ENCODE data around the gene SHKBP1. TPM values are rescaled to one million over a fixed set of nuclear protein-coding genes. Genes with fewer than 3 reads are reported as not detected.

Gene SHKBP1
- total and polyA plus RNA-seq, 9 of the 15 experiments (the other 6 are each of a cell fraction or from before 2014, with no cell fraction given): 1.2 to 58.1 (median 22.3) TPM

Other genes starting within 250 kb of the SHKBP1 start
Only the 7 nearest of the 17 such genes appear.
- gene SERTAD3, start 132.5 kb upstream of the SHKBP1 start, total RNA-seq (2014; rRNA removed): 17.5 and 19.3 TPM in 2 replicates
- gene SERTAD3, start 132.5 kb upstream of the SHKBP1 start, total RNA-seq (2014; rRNA removed; fragmentation: Illumina TruSeq; extraction: Trizol): 16.1 and 17.2 TPM in 2 replicates
- gene SERTAD3, start 132.5 kb upstream of the SHKBP1 start, total RNA-seq (2015; rRNA removed; fragmentation: Illumina TruSeq; extraction: Trizol): 21.6 and 27.7 TPM in 2 replicates
- gene SERTAD3, start 132.5 kb upstream of the SHKBP1 start, total RNA-seq (2021): 28.9 and 31.4 TPM in 2 replicates
- gene SERTAD3, start 132.5 kb upstream of the SHKBP1 start, polyA plus RNA-seq (2011; rRNA removed): 17.6 and 18.9 TPM in 2 replicates
- gene SERTAD3, start 132.5 kb upstream of the SHKBP1 start, polyA plus RNA-seq (2014; fragmentation: Illumina TruSeq; extraction: Trizol): 15.1 and 18.6 TPM in 2 replicates
- gene SERTAD3, start 132.5 kb upstream of the SHKBP1 start, polyA plus RNA-seq (2014; fragmentation: Nextera tagmentation; extraction: Ambion mirVana): 1 to 10 TPM; 5.4 to 5.9 TPM
- gene SERTAD3, start 132.5 kb upstream of the SHKBP1 start, polyA plus RNA-seq (2014; rRNA removed): 18.1 and 18.5 TPM in 2 replicates
- gene BLVRB, start 111.1 kb upstream of the SHKBP1 start, total RNA-seq (2014; rRNA removed): 749 and 813 TPM in 2 replicates
- gene BLVRB, start 111.1 kb upstream of the SHKBP1 start, total RNA-seq (2014; rRNA removed; fragmentation: Illumina TruSeq; extraction: Trizol): 110 and 229 TPM in 2 replicates
- 331 and 332 TPM in 2 replicates for gene BLVRB, start 111.1 kb upstream of the SHKBP1 start, total RNA-seq (2015; rRNA removed; fragmentation: Illumina TruSeq; extraction: Trizol)
- 457 and 476 TPM in 2 replicates for gene BLVRB, start 111.1 kb upstream of the SHKBP1 start, total RNA-seq (2021)
- gene BLVRB, start 111.1 kb upstream of the SHKBP1 start, polyA plus RNA-seq (2011; rRNA removed): 368 and 461 TPM in 2 replicates
- gene BLVRB, start 111.1 kb upstream of the SHKBP1 start, polyA plus RNA-seq (2014; fragmentation: Illumina TruSeq; extraction: Trizol): 260 and 428 TPM in 2 replicates
- 100 to 1,000 TPM in 1 of 2 experiments, 10 to 100 TPM in 1; 81.1 to 184 TPM for gene BLVRB, start 111.1 kb upstream of the SHKBP1 start, polyA plus RNA-seq (2014; fragmentation: Nextera tagmentation; extraction: Ambion mirVana)
- 634 and 677 TPM in 2 replicates for gene BLVRB, start 111.1 kb upstream of the SHKBP1 start, polyA plus RNA-seq (2014; rRNA removed)
- 0.86 and 2.0 TPM in 2 replicates for gene SPTBN4, start 109.9 kb upstream of the SHKBP1 start, total RNA-seq (2014; rRNA removed)
- gene SPTBN4, start 109.9 kb upstream of the SHKBP1 start, total RNA-seq (2014; rRNA removed; fragmentation: Illumina TruSeq; extraction: Trizol): 0.16 and 0.47 TPM in 2 replicates
- 0.83 and 1.3 TPM in 2 replicates for gene SPTBN4, start 109.9 kb upstream of the SHKBP1 start, total RNA-seq (2015; rRNA removed; fragmentation: Illumina TruSeq; extraction: Trizol)
- 1.5 and 1.6 TPM in 2 replicates for gene SPTBN4, start 109.9 kb upstream of the SHKBP1 start, total RNA-seq (2021)
- 1.2 and 1.3 TPM in 2 replicates for gene SPTBN4, start 109.9 kb upstream of the SHKBP1 start, polyA plus RNA-seq (2011; rRNA removed)
- 0.51 and 0.70 TPM in 2 replicates for gene SPTBN4, start 109.9 kb upstream of the SHKBP1 start, polyA plus RNA-seq (2014; fragmentation: Illumina TruSeq; extraction: Trizol)
- gene SPTBN4, start 109.9 kb upstream of the SHKBP1 start, polyA plus RNA-seq (2014; fragmentation: Nextera tagmentation; extraction: Ambion mirVana): under 1 TPM; 0.01 to 0.10 TPM
- gene SPTBN4, start 109.9 kb upstream of the SHKBP1 start, polyA plus RNA-seq (2014; rRNA removed): 1.2 and 1.3 TPM in 2 replicates
- 38.7 and 44.5 TPM in 2 replicates for gene LTBP4, start 24.5 kb downstream of the SHKBP1 start, total RNA-seq (2014; rRNA removed)
- gene LTBP4, start 24.5 kb downstream of the SHKBP1 start, total RNA-seq (2014; rRNA removed; fragmentation: Illumina TruSeq; extraction: Trizol): 6.1 and 9.7 TPM in 2 replicates
- gene LTBP4, start 24.5 kb downstream of the SHKBP1 start, total RNA-seq (2015; rRNA removed; fragmentation: Illumina TruSeq; extraction: Trizol): 19.9 and 25.0 TPM in 2 replicates
- gene LTBP4, start 24.5 kb downstream of the SHKBP1 start, total RNA-seq (2021): 148 and 160 TPM in 2 replicates
- 34.4 and 64.2 TPM in 2 replicates for gene LTBP4, start 24.5 kb downstream of the SHKBP1 start, polyA plus RNA-seq (2011; rRNA removed)
- gene LTBP4, start 24.5 kb downstream of the SHKBP1 start, polyA plus RNA-seq (2014; fragmentation: Illumina TruSeq; extraction: Trizol): 31.6 and 65.6 TPM in 2 replicates
- under 1 TPM; 0.35 to 0.53 TPM for gene LTBP4, start 24.5 kb downstream of the SHKBP1 start, polyA plus RNA-seq (2014; fragmentation: Nextera tagmentation; extraction: Ambion mirVana)
- 108 and 112 TPM in 2 replicates for gene LTBP4, start 24.5 kb downstream of the SHKBP1 start, polyA plus RNA-seq (2014; rRNA removed)
- gene NUMBL, start 113.8 kb downstream of the SHKBP1 start, total RNA-seq (2014; rRNA removed): 10.3 and 12.2 TPM in 2 replicates
- gene NUMBL, start 113.8 kb downstream of the SHKBP1 start, total RNA-seq (2014; rRNA removed; fragmentation: Illumina TruSeq; extraction: Trizol): 3.0 TPM in 2 replicates
- gene NUMBL, start 113.8 kb downstream of the SHKBP1 start, total RNA-seq (2015; rRNA removed; fragmentation: Illumina TruSeq; extraction: Trizol): 5.0 and 5.7 TPM in 2 replicates
- 38.6 and 41.5 TPM in 2 replicates for gene NUMBL, start 113.8 kb downstream of the SHKBP1 start, total RNA-seq (2021)
- gene NUMBL, start 113.8 kb downstream of the SHKBP1 start, polyA plus RNA-seq (2011; rRNA removed): 6.6 and 9.2 TPM in 2 replicates
- 9.0 and 13.7 TPM in 2 replicates for gene NUMBL, start 113.8 kb downstream of the SHKBP1 start, polyA plus RNA-seq (2014; fragmentation: Illumina TruSeq; extraction: Trizol)
- under 1 TPM; 0.39 to 0.63 TPM for gene NUMBL, start 113.8 kb downstream of the SHKBP1 start, polyA plus RNA-seq (2014; fragmentation: Nextera tagmentation; extraction: Ambion mirVana)
- 16.1 and 18.8 TPM in 2 replicates for gene NUMBL, start 113.8 kb downstream of the SHKBP1 start, polyA plus RNA-seq (2014; rRNA removed)
- gene COQ8B, start 140.0 kb downstream of the SHKBP1 start, total RNA-seq (2014; rRNA removed): 18.3 and 20.0 TPM in 2 replicates
- 5.2 and 5.5 TPM in 2 replicates for gene COQ8B, start 140.0 kb downstream of the SHKBP1 start, total RNA-seq (2014; rRNA removed; fragmentation: Illumina TruSeq; extraction: Trizol)
- gene COQ8B, start 140.0 kb downstream of the SHKBP1 start, total RNA-seq (2015; rRNA removed; fragmentation: Illumina TruSeq; extraction: Trizol): 12.9 and 13.6 TPM in 2 replicates
- 24.0 and 27.2 TPM in 2 replicates for gene COQ8B, start 140.0 kb downstream of the SHKBP1 start, total RNA-seq (2021)
- 14.4 and 17.6 TPM in 2 replicates for gene COQ8B, start 140.0 kb downstream of the SHKBP1 start, polyA plus RNA-seq (2011; rRNA removed)
- 7.2 and 15.7 TPM in 2 replicates for gene COQ8B, start 140.0 kb downstream of the SHKBP1 start, polyA plus RNA-seq (2014; fragmentation: Illumina TruSeq; extraction: Trizol)
- gene COQ8B, start 140.0 kb downstream of the SHKBP1 start, polyA plus RNA-seq (2014; fragmentation: Nextera tagmentation; extraction: Ambion mirVana): under 1 TPM; 0.41 to 0.51 TPM
- gene COQ8B, start 140.0 kb downstream of the SHKBP1 start, polyA plus RNA-seq (2014; rRNA removed): 26.5 and 32.3 TPM in 2 replicates
- gene ITPKC, start 140.2 kb downstream of the SHKBP1 start, total RNA-seq (2014; rRNA removed): 7.4 and 8.7 TPM in 2 replicates
- gene ITPKC, start 140.2 kb downstream of the SHKBP1 start, total RNA-seq (2014; rRNA removed; fragmentation: Illumina TruSeq; extraction: Trizol): 3.4 and 4.0 TPM in 2 replicates
- gene ITPKC, start 140.2 kb downstream of the SHKBP1 start, total RNA-seq (2015; rRNA removed; fragmentation: Illumina TruSeq; extraction: Trizol): 4.7 and 5.1 TPM in 2 replicates
- gene ITPKC, start 140.2 kb downstream of the SHKBP1 start, total RNA-seq (2021): 9.0 and 9.3 TPM in 2 replicates
- 6.0 and 6.1 TPM in 2 replicates for gene ITPKC, start 140.2 kb downstream of the SHKBP1 start, polyA plus RNA-seq (2011; rRNA removed)
- 5.8 and 6.6 TPM in 2 replicates for gene ITPKC, start 140.2 kb downstream of the SHKBP1 start, polyA plus RNA-seq (2014; fragmentation: Illumina TruSeq; extraction: Trizol)
- gene ITPKC, start 140.2 kb downstream of the SHKBP1 start, polyA plus RNA-seq (2014; fragmentation: Nextera tagmentation; extraction: Ambion mirVana): under 1 TPM; 0.08 to 0.22 TPM
- gene ITPKC, start 140.2 kb downstream of the SHKBP1 start, polyA plus RNA-seq (2014; rRNA removed): 6.4 and 8.9 TPM in 2 replicates

Data from K562 (cell line).